ENCODE data around the gene QRICH1. TPM values are rescaled to one million over a fixed set of nuclear protein-coding genes. Genes with fewer than 3 reads are reported as not detected.

The QRICH1 gene
- total and polyA plus RNA-seq, 2 of the 4 experiments (the other 2 are of a cell fraction) = 62.7 to 77.3 TPM

- no peak overlapping the region for H4K8ac ChIP-seq (ENCODE audit: low read depth in 2 of 2, low read length in 2 of 2)
- no peak overlapping the region for H3K18ac ChIP-seq (ENCODE audit: low read depth, low read length)
- H3K27me3 ChIP-seq (ENCODE audit: control insufficient read depth, insufficient read depth, low read length) = no peaks in the 10 kb centered on the region
- ChIA-PET POLR2A (ENCODE audit: unreplicated experiment) (no interaction called here), CTCF (no interaction called here)
- no peak for TF ChIP-seq CHD1 (IDR thresholded peaks at IDR 0.05; ENCODE audit: low read depth, low read length)
- no peak for TF ChIP-seq CEBPB (IDR thresholded peaks at IDR 0.05; ENCODE audit: low read depth, low read length)
- TF ChIP-seq RCOR1 (IDR thresholded peaks at IDR 0.05; ENCODE audit: insufficient replicate concordance, low read length) = no peak
- TF ChIP-seq USF2 (IDR thresholded peaks at IDR 0.05; ENCODE audit: low read depth, low read length) = no peak
- TF ChIP-seq CTCF (conservative IDR thresholded peaks at IDR 0.05; ENCODE audit: low read depth, low read length) = no peak
- TF ChIP-seq BHLHE40 (IDR thresholded peaks at IDR 0.05; ENCODE audit: low read depth, low read length) = no peak
- no peak for TF ChIP-seq RAD21 (IDR thresholded peaks at IDR 0.05; ENCODE audit: low read length)
- TF ChIP-seq ELK1 (IDR thresholded peaks at IDR 0.05; ENCODE audit: borderline replicate concordance, low read depth, low read length) = no peak
- TF ChIP-seq NFE2L2 (IDR thresholded peaks at IDR 0.05; ENCODE audit: low read depth, low read length) = no peak
- no peak for TF ChIP-seq MXI1 (IDR thresholded peaks at IDR 0.05; ENCODE audit: borderline replicate concordance, low read depth, low read length)
- TF ChIP-seq POLR2A (IDR thresholded peaks at IDR 0.05; ENCODE audit: low read depth, low read length) = no peak
- peaks cover 73% of the 10 kb centered on the region for H3K36me3 ChIP-seq (ENCODE audit: control insufficient read depth, insufficient read depth, low read length)
- no peak overlapping the region for H2BK20ac ChIP-seq (ENCODE audit: low read depth, low read length)
- WGBS, 2 experiments (ENCODE audit: extremely low coverage in 2 of 2, insufficient read length in 1 of 2) = 100% methylated on average over 1 of the region's 7 CpGs; no CpG with 5 or more reads in 1 of the 2 experiments
- H2AK5ac ChIP-seq (ENCODE audit: low read depth, low read length) = no peak overlapping the region
- H2BK15ac ChIP-seq (ENCODE audit: low read depth, low read length) = no peak overlapping the region
- H2AFZ ChIP-seq (replicated peaks; ENCODE audit: low read length, poor library complexity) = no peak overlapping the region
- H3K4ac ChIP-seq (ENCODE audit: low read depth, low read length) = no peak overlapping the region
- no peak overlapping the region for H3K23ac ChIP-seq (ENCODE audit: low read depth, low read length)
- H3K9me1 ChIP-seq (ENCODE audit: insufficient read depth, low read length) = peaks cover 5% of the 10 kb centered on the region; the same call in 1 of the 2 replicates
- intact Hi-C loops (cut with micrococcal nuclease) (no loop called here), in situ Hi-C loops (cut with MboI; ENCODE audit: low sequenced_read_pairs) (no loop called here), dilution Hi-C loops (cut with HindIII; ENCODE audit: low sequenced_read_pairs, unreplicated experiment) (no loop called here)
- H3K56ac ChIP-seq (ENCODE audit: extremely low read depth, insufficient read depth, low read length) = no peak overlapping the region
- no peak overlapping the region for H3K4me2 ChIP-seq (ENCODE audit: low read depth, low read length)
- DNase-seq (no peak), ATAC-seq (ENCODE audit: low read depth) (no peak)
- no peak overlapping the region for H3K4me3 ChIP-seq (ENCODE audit: insufficient read depth, low read depth, low read length)
- no TSS peak for BruUV-seq (replicated peaks)
- H3K4me1 ChIP-seq (ENCODE audit: control insufficient read depth, insufficient read depth, low read length) = peaks cover 6% of the 10 kb centered on the region
- H4K5ac ChIP-seq (ENCODE audit: low read depth, low read length) = no peak overlapping the region
- H3K9me3 ChIP-seq (ENCODE audit: control insufficient read depth, insufficient read depth, low read length) = no peaks in the 10 kb centered on the region
- no peak overlapping the region for H3K9ac ChIP-seq (ENCODE audit: low read depth, low read length)
- peaks cover 15 to 52% of the 10 kb centered on the region in 2 experiments for H3K79me1 ChIP-seq (ENCODE audit: low read depth in 1 of 2, low read length in 2 of 2)
- no peak overlapping the region for H2BK120ac ChIP-seq (ENCODE audit: low read depth, low read length)
- H3K14ac ChIP-seq (replicated peaks; ENCODE audit: low read depth, low read length) = no peak overlapping the region
- no peak overlapping the region for H4K91ac ChIP-seq (ENCODE audit: insufficient read depth, low read depth, low read length)
- H3K27ac ChIP-seq (ENCODE audit: insufficient read depth, low read length) = no peak overlapping the region
- H4K20me1 ChIP-seq (ENCODE audit: insufficient read depth, low read length) = peaks cover 6% of the 10 kb centered on the region
- no peak overlapping the region for H2BK5ac ChIP-seq (ENCODE audit: low read depth, low read length, poor library complexity, severe bottlenecking)
- H2AK9ac ChIP-seq (replicated peaks; ENCODE audit: low read depth, low read length, poor library complexity) = no peak overlapping the region
Observed at GRCh38 chr3:49124203-49124602, 30.3 kb upstream of the QRICH1 start.
